ENCODE data around the gene TMC2.

- TF ChIP-seq CTCF (IDR thresholded peaks at IDR 0.05) = no peak
- TF ChIP-seq POLR2A (IDR thresholded peaks at IDR 0.05) = no peak
Observed at GRCh38 chr20:2599288-2600006, 63.1 kb downstream of the TMC2 start.
